Measurements from ENCODE around the gene BNC2. TPM values are rescaled to one million over a fixed set of nuclear protein-coding genes. Genes with fewer than 3 reads are reported as not detected.

BNC2 gene
- total and polyA plus RNA-seq, 2 donors = 1.8 to 3.9 TPM

- DNase-seq (ENCODE audit: low read depth in 6 of 9, low spot score in 9 of 9) = no peak
- peaks cover 0 to 3% of the 10 kb centered on the region in 2 donors for H3K4me1 ChIP-seq (ENCODE audit: control insufficient read depth in 2 of 2, insufficient read depth in 2 of 2, low read length in 2 of 2)
- H3K36me3 ChIP-seq (ENCODE audit: control insufficient read depth in 2 of 2, insufficient read depth in 2 of 2, low read length in 1 of 2) = no peaks in the 10 kb centered on the region
- WGBS = 82% methylated on average over 13 of the region's 13 CpGs
- H3K27me3 ChIP-seq (ENCODE audit: control insufficient read depth in 2 of 2, insufficient read depth in 1 of 2, low read length in 1 of 2) = no peaks in the 10 kb centered on the region
- H3K4me3 ChIP-seq (ENCODE audit: low read length in 2 of 2) = no peak overlapping the region
- H3K9me3 ChIP-seq (ENCODE audit: control insufficient read depth in 2 of 2, insufficient read depth in 1 of 2, low read length in 1 of 2) = no peaks in the 10 kb centered on the region
- no peak overlapping the region for H3K27ac ChIP-seq (ENCODE audit: low read depth in 1 of 2, low read length in 1 of 2)
Measured at GRCh38 chr9:16708656-16709435, 161.6 kb downstream of the BNC2 start.

- no peaks in the 10 kb centered on the region for H3K27me3 ChIP-seq (ENCODE audit: control insufficient read depth in 2 of 2, insufficient read depth in 1 of 2, low read length in 1 of 2)
- H3K27ac ChIP-seq (ENCODE audit: low read depth in 1 of 2, low read length in 1 of 2) = peak overlapping the region; percentile 53 to 55
- H3K36me3 ChIP-seq (ENCODE audit: control insufficient read depth in 2 of 2, insufficient read depth in 2 of 2, low read length in 1 of 2) = no peaks in the 10 kb centered on the region
- H3K4me3 ChIP-seq (ENCODE audit: low read length in 2 of 2) = no peak overlapping the region
- H3K4me1 ChIP-seq (ENCODE audit: control insufficient read depth in 2 of 2, insufficient read depth in 2 of 2, low read length in 2 of 2) = no peaks in the 10 kb centered on the region
- DNase-seq (ENCODE audit: low read depth in 6 of 9, low spot score in 9 of 9) = no peak
- no peaks in the 10 kb centered on the region for H3K9me3 ChIP-seq (ENCODE audit: control insufficient read depth in 2 of 2, insufficient read depth in 1 of 2, low read length in 1 of 2)
- WGBS = 91% methylated on average over 9 of the region's 9 CpGs
Measured at GRCh38 chr9:16705111-16705604, 165.3 kb downstream of the BNC2 start.

- 90% methylated on average over 12 of the region's 12 CpGs for WGBS
- Histone ChIP-seq H3K4me3 (ENCODE audit: low read length in 2 of 2) (no peak overlapping the region), H3K9me3 (ENCODE audit: control insufficient read depth in 2 of 2, insufficient read depth in 1 of 2, low read length in 1 of 2) (no peaks in the 10 kb centered on the region), H3K4me1 (ENCODE audit: control insufficient read depth in 2 of 2, insufficient read depth in 2 of 2, low read length in 2 of 2) (no peaks in the 10 kb centered on the region), H3K27me3 (ENCODE audit: control insufficient read depth in 2 of 2, insufficient read depth in 1 of 2, low read length in 1 of 2) (no peaks in the 10 kb centered on the region), H3K36me3 (ENCODE audit: control insufficient read depth in 2 of 2, insufficient read depth in 2 of 2, low read length in 1 of 2) (no peaks in the 10 kb centered on the region), H3K27ac (ENCODE audit: low read depth in 1 of 2, low read length in 1 of 2) (peak overlapping the region; percentile 46 to 53)
- DNase-seq (ENCODE audit: low read depth in 6 of 9, low spot score in 9 of 9) = no peak
Measured at GRCh38 chr9:16704116-16705110, 166.1 kb downstream of the BNC2 start.

- no peak overlapping the region for H3K4me3 ChIP-seq (ENCODE audit: low read length in 2 of 2)
- no peaks in the 10 kb centered on the region for H3K27me3 ChIP-seq (ENCODE audit: control insufficient read depth in 2 of 2, insufficient read depth in 1 of 2, low read length in 1 of 2)
- no peaks in the 10 kb centered on the region for H3K36me3 ChIP-seq (ENCODE audit: control insufficient read depth in 2 of 2, insufficient read depth in 2 of 2, low read length in 1 of 2)
- no peak overlapping the region for H3K27ac ChIP-seq (ENCODE audit: low read depth in 1 of 2, low read length in 1 of 2)
- no peaks in the 10 kb centered on the region for H3K4me1 ChIP-seq (ENCODE audit: control insufficient read depth in 2 of 2, insufficient read depth in 2 of 2, low read length in 2 of 2)
- H3K9me3 ChIP-seq (ENCODE audit: control insufficient read depth in 2 of 2, insufficient read depth in 1 of 2, low read length in 1 of 2) = no peaks in the 10 kb centered on the region
- DNase-seq (ENCODE audit: low read depth in 6 of 9, low spot score in 9 of 9) = no peak
- 67% methylated on average over 2 of the region's 2 CpGs for WGBS
Measured at GRCh38 chr9:16701347-16701746, 169.1 kb downstream of the BNC2 start.

GRCh38 chr9:16693616-16694015 lies 176.9 kb downstream of the BNC2 start:
- WGBS = 75% methylated on average over 3 of the region's 3 CpGs

GRCh38 chr9:16690628-16691027 lies 179.8 kb downstream of the BNC2 start:
- no peak overlapping the region for H3K27ac ChIP-seq (ENCODE audit: low read depth in 1 of 2, low read length in 1 of 2)
- DNase-seq (ENCODE audit: low read depth in 6 of 9, low spot score in 9 of 9) = no peak
- no peaks in the 10 kb centered on the region for H3K36me3 ChIP-seq (ENCODE audit: control insufficient read depth in 2 of 2, insufficient read depth in 2 of 2, low read length in 1 of 2)
- no peaks in the 10 kb centered on the region for H3K9me3 ChIP-seq (ENCODE audit: control insufficient read depth in 2 of 2, insufficient read depth in 1 of 2, low read length in 1 of 2)
- H3K27me3 ChIP-seq (ENCODE audit: control insufficient read depth in 2 of 2, insufficient read depth in 1 of 2, low read length in 1 of 2) = no peaks in the 10 kb centered on the region
- H3K4me1 ChIP-seq (ENCODE audit: control insufficient read depth in 2 of 2, insufficient read depth in 2 of 2, low read length in 2 of 2) = no peaks in the 10 kb centered on the region
- no peak overlapping the region for H3K4me3 ChIP-seq (ENCODE audit: low read length in 2 of 2)
- WGBS = 97% methylated on average over 2 of the region's 2 CpGs

More at GRCh38 chr9:16693616-16694015, 176.9 kb downstream of the BNC2 start:
- Histone ChIP-seq H3K27me3 (ENCODE audit: control insufficient read depth in 2 of 2, insufficient read depth in 1 of 2, low read length in 1 of 2) (no peaks in the 10 kb centered on the region), H3K4me3 (ENCODE audit: low read length in 2 of 2) (no peak overlapping the region), H3K4me1 (ENCODE audit: control insufficient read depth in 2 of 2, insufficient read depth in 2 of 2, low read length in 2 of 2) (no peaks in the 10 kb centered on the region), H3K27ac (ENCODE audit: low read depth in 1 of 2, low read length in 1 of 2) (no peak overlapping the region), H3K9me3 (ENCODE audit: control insufficient read depth in 2 of 2, insufficient read depth in 1 of 2, low read length in 1 of 2) (no peaks in the 10 kb centered on the region), H3K36me3 (ENCODE audit: control insufficient read depth in 2 of 2, insufficient read depth in 2 of 2, low read length in 1 of 2) (no peaks in the 10 kb centered on the region)
- DNase-seq (ENCODE audit: low read depth in 6 of 9, low spot score in 9 of 9) = no peak

- Histone ChIP-seq H3K4me3 (ENCODE audit: low read length in 2 of 2) (no peak overlapping the region), H3K4me1 (ENCODE audit: control insufficient read depth in 2 of 2, insufficient read depth in 2 of 2, low read length in 2 of 2) (no peaks in the 10 kb centered on the region), H3K36me3 (ENCODE audit: control insufficient read depth in 2 of 2, insufficient read depth in 2 of 2, low read length in 1 of 2) (no peaks in the 10 kb centered on the region), H3K27ac (ENCODE audit: low read depth in 1 of 2, low read length in 1 of 2) (no peak overlapping the region), H3K27me3 (ENCODE audit: control insufficient read depth in 2 of 2, insufficient read depth in 1 of 2, low read length in 1 of 2) (no peaks in the 10 kb centered on the region), H3K9me3 (ENCODE audit: control insufficient read depth in 2 of 2, insufficient read depth in 1 of 2, low read length in 1 of 2) (no peaks in the 10 kb centered on the region)
- WGBS = 98% methylated on average over 2 of the region's 2 CpGs
- no peak for DNase-seq (ENCODE audit: low read depth in 6 of 9, low spot score in 9 of 9)
Measured at GRCh38 chr9:16690205-16690604, 180.3 kb downstream of the BNC2 start.

GRCh38 chr9:16689351-16689938 lies 181.0 kb downstream of the BNC2 start:
- Histone ChIP-seq H3K4me1 (ENCODE audit: control insufficient read depth in 2 of 2, insufficient read depth in 2 of 2, low read length in 2 of 2) (no peaks in the 10 kb centered on the region), H3K27ac (ENCODE audit: low read depth in 1 of 2, low read length in 1 of 2) (no peak overlapping the region), H3K36me3 (ENCODE audit: control insufficient read depth in 2 of 2, insufficient read depth in 2 of 2, low read length in 1 of 2) (no peaks in the 10 kb centered on the region), H3K9me3 (ENCODE audit: control insufficient read depth in 2 of 2, insufficient read depth in 1 of 2, low read length in 1 of 2) (no peaks in the 10 kb centered on the region), H3K27me3 (ENCODE audit: control insufficient read depth in 2 of 2, insufficient read depth in 1 of 2, low read length in 1 of 2) (no peaks in the 10 kb centered on the region), H3K4me3 (ENCODE audit: low read length in 2 of 2) (no peak overlapping the region)
- no peak for DNase-seq (ENCODE audit: low read depth in 6 of 9, low spot score in 9 of 9)
- WGBS = 81% methylated on average over 5 of the region's 5 CpGs

Measured in thymus (tissue), 11 donors.